HFF-Myc (cell line): ENCODE data around the gene STPG4.

Experiments
- DNase-seq: peaks from one replicate; pipeline ENCODE4 v3.0.0-alpha.2; 2011; ENCODE audit warnings: low read depth; ENCODE audit errors: extremely low read depth
- H3K4me3 ChIP-seq: replicated peaks from 2 replicates; pipeline ENCODE4 v1.5.1; 2011; ENCODE audit warnings: low read depth, mild to moderate bottlenecking, control low read depth, low read length
- CTCF ChIP-seq: IDR thresholded peaks from 2 replicates; pipeline ENCODE4 v1.5.1; 2012; ENCODE audit warnings: mild to moderate bottlenecking, low read depth, low read length, control low read depth; ENCODE audit errors: missing control alignments

The STPG4 gene

GRCh38 chr2:47096451-47096850 lies 58.7 kb downstream of the STPG4 start:
- no peak overlapping the region for H3K4me3 ChIP-seq
- no peak for TF ChIP-seq CTCF
- DNase-seq = no peak

- no peak overlapping the region for H3K4me3 ChIP-seq
- TF ChIP-seq CTCF = no peak
- no peak for DNase-seq
Observed at GRCh38 chr2:47095349-47096020, 59.6 kb downstream of the STPG4 start.

- DNase-seq = no peak
- no peak overlapping the region for H3K4me3 ChIP-seq
- no peak for TF ChIP-seq CTCF
Observed at GRCh38 chr2:47094511-47095142, 60.5 kb downstream of the STPG4 start.

- TF ChIP-seq CTCF = no peak
- no peak for DNase-seq
- no peak overlapping the region for H3K4me3 ChIP-seq
Observed at GRCh38 chr2:47093626-47094025, 61.5 kb downstream of the STPG4 start.

- DNase-seq = no peak
- no peak for TF ChIP-seq CTCF
- H3K4me3 ChIP-seq = no peak overlapping the region
Observed at GRCh38 chr2:47092465-47092864, 62.6 kb downstream of the STPG4 start.

GRCh38 chr2:47091118-47091517 lies 64.0 kb downstream of the STPG4 start:
- DNase-seq = no peak
- TF ChIP-seq CTCF = no peak
- no peak overlapping the region for H3K4me3 ChIP-seq
